COR-L47 (cell line): ENCODE measurements around the gene MSMB.
"Not testable (repeated sequence)": the region's sequence is repeated elsewhere in the genome, so short reads cannot be mapped to it uniquely, and the experiment has no call there.

ENCODE experiments used
- DNase-seq: peaks from one replicate; lab custom pipeline; 2025; lab: John Stamatoyannopoulos, UW

Gene MSMB, protein sequence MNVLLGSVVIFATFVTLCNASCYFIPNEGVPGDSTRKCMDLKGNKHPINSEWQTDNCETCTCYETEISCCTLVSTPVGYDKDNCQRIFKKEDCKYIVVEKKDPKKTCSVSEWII

DNA sequence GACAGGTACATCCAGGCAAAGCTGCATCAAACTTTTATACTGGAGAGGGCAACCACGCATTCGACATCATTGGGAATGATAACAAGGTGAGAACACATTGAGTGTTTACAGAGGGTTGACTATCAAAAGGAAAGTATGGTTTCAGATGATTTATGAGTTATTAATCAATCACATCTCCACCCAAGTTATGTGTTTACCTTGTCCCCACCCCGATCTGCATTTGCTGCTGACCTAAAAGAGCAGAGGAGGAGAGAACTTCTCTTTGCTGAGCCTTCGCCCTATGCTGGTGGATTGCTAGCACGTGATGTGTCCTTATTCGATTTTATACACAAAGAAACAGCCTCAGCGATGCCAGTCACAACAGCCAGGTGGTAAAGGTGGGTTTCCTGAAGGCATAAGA, at the start of gene MSMB:
TSS of gene MSMB (minus strand) at position 9 of the 400 bp plus-strand sequence. CDS start 32 bp downstream, outside the sequence.
- no peak for DNase-seq

DNA sequence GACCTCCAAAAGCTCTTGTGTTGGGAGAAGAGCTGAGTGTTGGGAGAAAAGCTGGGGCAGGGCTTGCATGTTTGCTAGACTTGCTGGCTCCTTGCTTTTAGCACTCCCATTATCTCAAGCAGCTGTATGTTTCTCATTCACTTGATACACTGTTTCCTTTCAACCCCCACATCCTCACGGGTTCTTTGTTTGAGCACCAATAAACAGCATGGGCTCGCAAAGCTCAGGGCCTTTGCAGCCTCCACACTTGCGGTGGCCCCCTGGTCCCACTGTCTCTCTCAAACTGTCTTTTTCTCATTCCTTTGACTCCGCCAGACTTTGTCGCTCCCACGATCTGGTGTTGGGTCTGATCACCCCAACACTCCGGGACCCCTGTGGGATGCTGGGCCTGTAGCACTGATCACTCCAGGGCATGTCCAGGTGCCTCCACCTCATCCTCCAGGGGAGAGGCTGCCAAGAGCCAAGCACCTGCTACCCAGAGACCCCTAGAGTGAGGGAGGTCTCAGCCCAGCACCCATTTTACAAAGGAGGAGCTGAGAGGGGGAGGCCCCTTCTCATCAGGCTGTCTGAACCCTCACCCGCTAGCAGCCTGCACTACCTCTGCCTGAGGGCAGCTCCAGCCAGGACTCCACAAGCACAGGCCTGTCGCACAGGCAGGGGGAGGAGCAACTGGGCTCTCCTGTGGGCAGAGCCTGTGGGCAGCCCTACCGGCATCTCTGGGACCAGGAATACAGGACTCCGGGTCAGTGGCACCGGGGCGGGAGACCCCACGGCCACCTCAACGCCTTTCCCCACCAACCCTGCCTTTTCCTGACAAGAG, 49.1 kb upstream of the MSMB start:
- DNase-seq, result no peak

DNA sequence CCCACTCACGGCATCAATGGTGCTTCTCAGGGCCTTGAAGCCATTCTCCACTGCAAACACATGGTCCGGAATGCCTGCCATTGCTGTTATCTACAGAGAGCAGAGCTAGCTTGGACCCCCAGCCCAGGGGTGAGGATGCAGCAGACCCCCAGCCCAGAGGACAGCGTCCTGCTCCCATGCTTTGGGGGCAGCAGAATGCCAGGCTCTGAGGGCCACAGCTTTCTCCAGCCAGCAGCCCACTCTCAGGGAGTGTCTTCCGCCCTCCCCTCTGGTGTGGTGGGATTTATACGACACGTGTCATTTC, 48.1 kb upstream of the MSMB start:
- DNase-seq, result no peak

DNA sequence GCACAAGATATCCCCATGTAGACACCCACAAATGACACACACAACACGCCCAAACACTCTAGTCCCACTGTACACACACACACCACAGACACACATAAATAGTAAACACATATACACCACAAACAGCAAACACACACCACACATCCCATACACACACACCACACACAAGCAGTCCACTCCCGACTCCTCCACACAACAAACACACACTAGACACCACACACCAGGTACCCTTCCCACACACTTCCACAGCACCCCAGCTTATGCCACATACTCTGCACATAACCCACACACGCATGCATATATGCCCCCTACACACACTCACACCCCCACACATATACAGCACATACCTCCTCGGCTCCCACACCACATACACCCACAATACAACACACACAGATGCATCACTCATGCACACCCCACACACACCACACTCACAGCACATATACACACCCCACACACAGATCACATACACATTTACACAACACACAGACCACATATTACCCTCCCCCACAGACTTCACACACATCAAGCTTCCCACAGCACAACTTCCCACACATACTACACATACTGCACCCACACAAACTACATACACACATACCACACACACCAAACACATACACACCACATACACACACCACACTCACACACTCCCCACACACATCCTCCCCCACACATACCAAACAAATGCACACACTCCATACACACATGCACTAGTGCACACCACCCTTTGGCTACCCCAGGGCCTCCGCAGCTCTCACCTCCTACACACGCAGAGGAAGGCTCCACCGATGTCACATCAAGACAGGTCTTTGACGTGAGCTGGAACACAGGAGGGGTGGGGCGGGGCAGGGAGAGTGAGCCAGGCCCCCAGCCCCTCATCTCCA, 47.5 kb upstream of the MSMB start:
- DNase-seq, result not testable (repeated sequence)

DNA sequence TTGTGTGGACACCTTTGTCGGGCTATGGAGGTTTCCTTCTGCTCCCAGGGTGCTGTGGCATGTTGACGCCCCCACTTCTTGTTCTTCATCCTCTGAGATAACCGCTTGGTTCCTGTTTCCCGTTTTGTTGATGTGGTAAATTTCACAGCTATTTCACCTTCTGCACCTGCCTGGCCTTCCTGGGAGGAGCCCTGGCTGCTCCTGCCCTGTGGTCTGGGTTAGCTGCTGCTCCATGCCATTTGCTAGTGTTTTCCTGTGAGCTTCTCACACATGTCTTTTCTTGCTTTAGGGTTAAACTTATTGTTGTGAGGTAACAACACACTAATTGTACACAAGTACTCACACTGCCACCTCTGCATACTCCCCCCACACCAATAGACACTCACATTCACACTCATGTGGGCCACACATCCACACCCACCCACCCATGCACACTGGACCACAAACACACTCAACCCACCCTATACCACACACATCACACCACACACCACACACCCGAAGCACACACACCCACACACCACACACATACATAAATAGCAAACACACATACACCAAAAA, 46.5 kb upstream of the MSMB start:
- DNase-seq, result no peak

DNA sequence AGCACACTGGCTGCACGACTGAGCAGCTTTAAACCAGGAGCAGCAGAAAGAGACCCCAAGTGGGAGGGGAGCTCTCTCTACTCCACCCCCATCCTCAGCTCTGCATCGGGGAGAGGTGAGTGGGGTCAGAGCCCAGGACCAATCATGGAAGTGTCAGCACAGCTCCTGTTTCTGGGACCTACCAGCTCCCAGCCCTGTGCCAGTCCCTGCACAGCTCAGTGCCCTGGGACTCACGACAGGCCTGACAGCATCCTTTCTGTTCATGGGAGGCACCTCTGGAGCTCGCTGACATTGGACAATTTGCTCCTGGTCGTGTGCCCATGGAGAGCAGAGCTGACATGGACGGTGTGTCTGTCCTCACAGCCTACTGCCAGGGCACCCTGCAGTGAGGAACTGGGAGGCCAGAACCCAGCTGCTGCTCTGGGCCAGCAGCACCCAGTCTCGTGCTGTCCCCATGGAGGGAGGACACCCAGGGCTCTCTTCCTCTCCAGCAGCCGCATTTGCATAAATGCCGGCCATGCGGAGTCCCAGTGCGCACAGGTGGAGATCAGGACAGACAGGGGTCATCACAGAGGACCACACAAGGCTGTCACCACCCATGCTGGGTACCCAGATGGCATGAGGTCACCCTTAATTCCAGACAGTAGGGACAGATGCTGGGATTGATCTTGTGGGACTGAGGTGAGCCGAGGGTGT, 45.9 kb upstream of the MSMB start:
- DNase-seq, result no peak

DNA sequence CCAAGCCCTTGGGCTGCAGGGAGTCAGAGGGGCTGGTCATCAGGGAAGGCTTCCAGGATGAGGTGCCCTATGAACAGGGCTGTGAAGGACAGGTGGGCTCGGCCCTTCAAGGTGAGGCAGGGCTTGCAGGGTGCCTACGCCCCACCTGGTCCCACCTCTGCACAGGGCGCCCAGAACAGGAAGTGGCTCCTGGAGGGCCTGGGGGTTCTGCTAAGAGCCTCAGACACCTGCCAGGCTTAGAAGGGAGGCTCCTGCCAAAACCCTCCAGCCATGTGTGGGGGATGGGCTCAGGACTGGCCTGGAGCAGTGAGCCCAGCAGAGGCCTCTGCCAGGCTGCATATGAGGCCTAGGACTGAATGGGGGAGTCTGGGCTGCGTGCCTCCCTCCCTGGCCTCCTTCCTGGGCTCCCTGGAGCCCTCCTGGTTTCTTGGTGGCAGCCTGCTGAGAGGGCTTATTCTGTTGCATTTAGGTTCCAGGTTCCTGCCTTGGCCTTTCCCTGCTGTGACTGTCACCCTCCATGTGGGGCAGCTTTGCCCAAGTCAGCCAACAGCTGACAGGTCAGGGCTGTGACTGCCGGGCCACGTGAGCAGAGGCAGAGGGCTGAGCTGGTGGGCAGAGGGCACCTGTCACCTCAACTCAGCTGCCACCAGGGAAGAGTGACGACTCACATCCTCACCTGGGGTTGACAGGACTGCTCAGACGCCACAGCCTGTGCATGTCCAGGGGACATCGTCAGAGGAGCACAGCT, 45.2 kb upstream of the MSMB start:
- DNase-seq, result no peak

DNA sequence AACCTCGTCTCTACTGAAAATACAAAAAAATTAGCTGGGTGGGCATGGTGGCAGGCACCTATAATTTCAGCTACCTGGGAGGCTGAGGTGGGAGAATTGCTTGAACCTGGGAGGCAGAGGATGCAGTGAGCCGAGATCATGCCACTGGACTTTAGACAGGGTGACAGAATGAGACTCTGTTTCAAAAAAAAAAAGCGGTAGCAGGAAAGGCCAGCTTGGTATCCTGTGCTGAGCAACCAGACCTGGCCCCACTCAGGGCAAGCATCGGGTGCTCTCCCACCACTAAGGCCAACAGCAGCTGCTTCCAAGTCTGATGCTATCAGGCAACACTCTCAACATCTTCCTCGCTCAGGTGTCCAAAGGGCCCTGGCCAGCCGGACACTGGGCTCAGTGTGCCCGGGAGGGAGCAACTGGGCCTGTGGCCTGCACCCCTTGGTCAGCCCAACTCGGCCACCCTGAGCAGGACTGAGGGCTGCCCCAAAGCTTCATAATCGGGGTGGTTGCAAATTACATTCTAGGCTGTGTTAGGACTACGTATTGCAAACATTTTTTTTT, 44.3 kb upstream of the MSMB start:
- no peak for DNase-seq

DNA sequence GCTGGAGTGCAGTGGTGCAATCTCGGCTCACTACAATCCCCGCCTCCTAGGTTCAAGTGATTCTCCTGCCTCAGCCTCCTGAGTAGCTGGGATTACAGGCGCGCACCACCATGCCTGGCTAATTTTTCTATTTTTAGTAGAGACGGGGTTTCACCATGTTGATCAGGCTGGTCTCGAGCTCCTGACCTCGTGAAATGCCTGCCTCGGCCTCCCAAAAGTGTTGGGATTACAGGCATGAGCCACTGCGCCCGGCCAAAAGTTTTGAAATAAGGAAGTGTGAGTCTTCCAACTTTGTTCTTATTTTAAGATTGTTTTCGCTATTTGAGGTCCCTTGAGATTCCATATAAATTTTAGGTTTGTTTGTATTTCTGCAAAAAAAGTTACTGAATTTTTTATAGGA, 41.3 kb upstream of the MSMB start:
- DNase-seq, result not testable (repeated sequence)

DNA sequence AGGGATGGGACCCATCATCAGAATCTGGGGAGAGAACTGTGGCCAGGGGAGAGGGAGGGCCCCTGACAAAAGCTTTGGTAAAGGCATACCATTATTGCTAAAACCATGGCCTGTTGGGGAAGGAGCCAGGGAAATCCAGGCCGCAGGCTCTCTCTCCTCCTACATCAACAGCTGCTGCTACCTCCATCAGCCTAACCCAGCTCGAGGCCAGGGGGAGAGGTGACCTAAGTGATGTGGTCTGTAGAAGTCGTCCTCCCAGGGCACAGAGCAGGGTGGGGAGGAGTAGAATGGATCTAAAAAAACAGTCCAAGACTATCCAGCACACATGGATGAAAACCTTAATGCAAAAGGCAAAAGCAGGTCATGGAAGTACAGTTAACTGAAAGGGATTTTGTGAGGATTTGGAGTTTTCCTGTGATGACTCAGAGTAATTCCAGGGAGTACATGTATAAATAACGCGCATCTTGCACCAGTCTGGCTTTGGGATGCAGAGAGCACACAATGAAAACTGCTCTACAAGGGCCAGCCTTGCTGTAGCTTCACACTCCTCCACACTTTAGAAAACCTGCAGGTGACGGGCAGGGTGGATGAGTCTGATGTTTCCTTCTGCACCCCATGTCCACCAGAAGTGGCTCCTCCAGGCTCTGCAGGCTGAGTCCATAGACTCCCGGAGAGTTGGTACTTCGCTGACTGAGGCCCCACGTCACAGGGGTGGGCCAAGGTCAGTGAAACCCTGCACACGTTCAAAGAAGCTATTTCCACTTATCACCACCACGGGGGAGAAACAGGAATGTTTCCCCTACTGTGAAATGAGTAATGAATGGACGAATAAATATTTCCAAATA, 38.5 kb upstream of the MSMB start:
- no peak for DNase-seq

DNA sequence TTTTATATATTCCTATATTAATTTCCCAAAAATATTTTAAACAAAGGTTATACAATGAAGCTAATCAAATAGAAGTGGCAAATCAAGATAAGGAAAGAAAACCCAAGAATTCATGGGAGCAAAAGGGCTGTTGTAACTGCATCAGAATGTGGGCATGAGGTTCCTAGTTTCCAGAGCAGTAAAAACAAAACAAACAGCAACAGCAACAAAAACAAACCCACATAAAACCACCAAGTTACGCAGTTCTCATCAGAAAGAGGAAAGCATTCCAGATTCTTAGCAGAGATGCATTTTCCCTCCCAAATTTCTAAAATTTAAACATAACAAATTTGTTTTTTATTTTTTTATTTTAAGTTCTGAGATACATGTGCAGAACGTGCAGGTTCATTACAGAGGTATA, 34.8 kb upstream of the MSMB start:
- no peak for DNase-seq

DNA sequence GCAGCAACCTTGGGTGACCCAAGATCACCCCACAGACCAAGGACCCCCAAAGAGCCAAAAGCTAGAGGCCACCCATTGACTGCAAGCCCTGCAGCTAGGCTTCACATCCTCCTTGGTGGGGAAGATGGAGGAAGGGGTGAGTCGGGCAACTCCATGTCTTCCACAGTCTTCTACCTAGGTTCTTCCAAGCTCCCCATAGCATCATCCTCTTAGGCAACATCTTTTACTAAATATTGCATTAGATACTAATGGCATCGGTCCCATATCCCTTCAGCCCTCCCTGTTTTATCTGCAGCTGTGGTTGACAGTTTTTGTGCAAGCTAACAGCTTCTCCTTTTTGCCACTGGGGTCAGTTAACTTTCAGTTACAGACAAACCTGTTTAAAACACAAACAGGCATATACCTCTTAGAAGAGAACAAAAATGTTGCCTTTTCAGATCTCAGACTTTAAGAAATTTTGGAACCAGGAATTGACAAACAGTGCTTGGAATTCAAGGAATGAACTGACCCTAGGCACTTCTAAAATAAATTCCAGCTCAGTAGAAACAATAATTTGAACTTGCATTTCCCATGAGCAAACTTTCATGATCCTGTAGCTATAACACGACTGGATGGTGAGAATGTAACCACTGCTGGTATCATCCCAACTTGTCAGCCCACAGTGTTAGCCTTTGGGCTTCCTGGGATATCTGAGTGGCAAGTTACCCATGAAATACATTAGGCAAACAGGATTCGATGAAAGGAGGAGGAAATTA, 33.9 kb upstream of the MSMB start:
- DNase-seq, result no peak

DNA sequence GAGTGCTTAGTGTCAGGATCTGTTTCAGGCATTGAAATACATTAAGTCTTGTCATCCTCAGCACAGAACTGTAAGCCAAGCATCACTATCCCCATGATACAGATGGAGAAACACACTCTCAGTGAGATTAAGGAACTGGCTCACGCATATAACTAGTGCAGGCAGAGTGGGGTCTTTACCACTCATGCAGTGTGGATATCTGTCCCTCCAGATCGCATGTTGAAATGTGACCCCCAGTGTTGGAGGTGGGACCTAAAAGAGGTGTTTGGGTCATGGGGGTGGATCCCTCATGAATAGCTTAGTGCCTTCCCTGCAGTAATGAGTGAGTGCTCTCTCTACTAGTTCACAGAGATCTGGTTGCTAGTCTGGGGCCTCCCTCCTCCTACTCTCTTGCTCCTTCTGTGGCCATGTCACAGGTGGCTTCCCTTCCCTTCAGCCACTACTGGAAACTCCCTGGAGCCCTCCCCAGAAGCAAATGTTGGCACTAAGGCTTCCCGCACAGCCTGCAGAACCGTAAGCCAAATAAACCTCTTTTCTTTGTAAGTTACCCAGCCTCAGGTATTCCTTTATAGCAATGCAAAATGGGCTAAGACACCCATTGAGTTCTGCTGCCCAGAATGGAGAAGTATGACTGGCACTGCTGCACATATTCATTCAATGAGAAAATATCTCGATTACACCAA, 31.8 kb upstream of the MSMB start:
- no peak for DNase-seq

DNA sequence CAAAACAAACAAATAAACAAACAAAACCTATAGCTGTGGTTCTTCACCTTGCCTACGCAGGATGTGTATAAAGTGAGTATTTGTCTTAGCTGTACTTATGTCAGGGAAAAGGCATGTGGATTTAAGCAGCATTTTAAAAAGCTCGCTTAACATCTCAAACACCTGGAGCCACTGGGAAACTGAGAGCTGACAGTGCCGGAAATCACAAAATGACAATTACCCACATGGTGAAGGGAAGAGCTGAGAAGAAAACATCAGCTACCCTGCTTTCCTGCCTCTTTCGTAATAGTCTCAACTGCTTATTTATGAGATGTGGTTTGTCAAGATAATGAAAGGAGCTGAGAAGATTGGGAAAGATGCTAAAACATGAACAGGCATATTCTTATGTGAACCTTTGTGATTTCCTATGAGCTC, 31.1 kb upstream of the MSMB start:
- no peak for DNase-seq

DNA sequence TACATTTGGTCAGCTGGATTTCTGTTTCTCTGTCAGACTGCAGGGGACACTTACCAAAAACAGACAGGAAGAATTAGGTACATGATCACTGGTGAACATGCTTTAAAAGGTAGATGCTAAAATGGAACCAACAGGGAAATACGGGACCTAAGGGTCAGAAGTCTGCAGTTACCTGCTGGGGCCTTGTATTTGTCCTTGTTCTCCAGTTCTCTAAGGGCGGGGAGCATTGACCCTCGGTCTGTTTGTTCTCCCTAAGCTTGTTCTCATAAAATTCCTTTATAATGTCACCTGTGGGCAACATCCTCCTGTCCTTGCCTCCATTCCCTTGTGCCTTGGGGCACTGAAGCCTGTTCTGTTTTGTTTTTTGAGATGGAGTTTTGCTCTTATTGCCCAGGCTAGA, 29.8 kb upstream of the MSMB start:
- DNase-seq, result no peak

DNA sequence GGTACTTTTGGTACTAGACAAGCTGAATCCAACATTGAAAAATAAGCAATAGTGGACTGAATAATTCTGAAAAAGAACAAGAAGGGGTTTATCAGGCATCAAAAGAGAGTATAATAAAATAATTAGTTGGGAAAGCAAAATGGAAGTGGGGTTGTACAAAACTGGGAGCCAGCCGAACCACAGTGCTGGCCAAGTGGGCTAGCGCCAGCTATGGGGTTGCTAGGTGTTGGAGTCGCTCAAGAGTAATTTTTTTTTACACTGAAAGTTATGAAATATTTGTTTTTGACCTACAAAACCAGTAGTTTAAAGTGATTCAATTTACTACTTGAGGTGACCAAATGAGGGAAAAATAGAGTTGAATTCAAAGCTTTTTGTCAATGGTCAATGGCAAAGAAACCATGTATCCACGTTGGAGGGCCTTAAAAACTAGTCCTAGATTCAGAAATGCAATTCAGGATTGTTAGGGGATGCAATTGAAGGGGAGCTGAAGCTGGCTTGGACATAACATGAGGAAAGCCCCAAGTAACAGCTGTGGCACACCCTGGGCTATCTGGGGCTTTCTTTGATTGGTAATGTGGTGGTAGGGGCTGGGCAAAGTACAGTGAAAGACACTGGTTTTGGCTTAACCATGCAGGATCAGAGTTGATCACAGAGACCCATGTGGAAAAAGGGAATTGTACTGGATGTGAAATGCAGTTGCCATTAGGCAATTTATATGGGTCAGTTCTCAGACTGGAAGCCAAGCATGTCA, 28.3 kb upstream of the MSMB start:
- no peak for DNase-seq

DNA sequence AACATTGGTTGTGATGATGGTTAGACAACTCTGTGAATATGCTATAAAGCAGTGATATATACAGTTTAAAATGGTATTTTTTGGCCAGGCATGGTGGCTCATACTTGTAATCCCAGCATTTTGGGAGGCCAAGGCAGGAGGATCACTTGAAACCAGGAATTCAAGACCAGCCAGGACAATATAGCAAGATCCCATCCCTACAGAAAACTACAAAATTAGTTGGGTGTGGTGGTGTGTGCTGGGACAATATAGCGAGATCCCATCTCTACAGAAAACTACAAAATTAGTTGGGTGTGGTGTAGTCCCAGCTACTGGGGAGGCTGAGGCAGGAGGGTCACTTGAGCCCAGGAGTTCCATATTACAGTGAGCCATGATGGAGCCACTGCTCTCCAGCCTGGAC, 27.5 kb upstream of the MSMB start:
- no peak for DNase-seq

DNA sequence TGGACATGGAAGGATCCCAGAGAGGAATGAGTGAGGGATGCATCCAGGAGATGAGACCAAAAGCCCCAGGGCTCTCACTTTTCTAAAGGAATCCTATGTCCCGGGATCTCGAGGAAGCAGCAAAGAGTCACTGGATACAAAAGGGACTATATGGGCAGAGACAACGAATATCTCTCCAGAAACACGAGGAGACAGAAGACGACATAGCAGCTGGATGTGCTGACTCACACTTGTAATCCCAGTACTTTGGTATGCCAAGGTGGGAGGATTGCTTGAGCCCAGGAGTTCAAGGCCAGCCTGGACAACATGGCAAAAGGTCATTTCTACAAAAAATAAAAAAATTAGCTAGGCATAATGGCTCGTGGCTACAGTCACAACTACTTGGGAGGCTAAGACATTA, 24.7 kb upstream of the MSMB start:
- no peak for DNase-seq
